HS-5 (cell line): ENCODE results near the gene ZNF205.
"Not testable (repeated sequence)": the region's sequence is repeated elsewhere in the genome, so short reads cannot be mapped to it uniquely, and the experiment has no call there.

Source experiments
- DNase-seq: peaks from one replicate; pipeline ENCODE4 v3.0.0-alpha.2; 2012; ENCODE audit warnings: low read depth

ZNF205 gene

DNA sequence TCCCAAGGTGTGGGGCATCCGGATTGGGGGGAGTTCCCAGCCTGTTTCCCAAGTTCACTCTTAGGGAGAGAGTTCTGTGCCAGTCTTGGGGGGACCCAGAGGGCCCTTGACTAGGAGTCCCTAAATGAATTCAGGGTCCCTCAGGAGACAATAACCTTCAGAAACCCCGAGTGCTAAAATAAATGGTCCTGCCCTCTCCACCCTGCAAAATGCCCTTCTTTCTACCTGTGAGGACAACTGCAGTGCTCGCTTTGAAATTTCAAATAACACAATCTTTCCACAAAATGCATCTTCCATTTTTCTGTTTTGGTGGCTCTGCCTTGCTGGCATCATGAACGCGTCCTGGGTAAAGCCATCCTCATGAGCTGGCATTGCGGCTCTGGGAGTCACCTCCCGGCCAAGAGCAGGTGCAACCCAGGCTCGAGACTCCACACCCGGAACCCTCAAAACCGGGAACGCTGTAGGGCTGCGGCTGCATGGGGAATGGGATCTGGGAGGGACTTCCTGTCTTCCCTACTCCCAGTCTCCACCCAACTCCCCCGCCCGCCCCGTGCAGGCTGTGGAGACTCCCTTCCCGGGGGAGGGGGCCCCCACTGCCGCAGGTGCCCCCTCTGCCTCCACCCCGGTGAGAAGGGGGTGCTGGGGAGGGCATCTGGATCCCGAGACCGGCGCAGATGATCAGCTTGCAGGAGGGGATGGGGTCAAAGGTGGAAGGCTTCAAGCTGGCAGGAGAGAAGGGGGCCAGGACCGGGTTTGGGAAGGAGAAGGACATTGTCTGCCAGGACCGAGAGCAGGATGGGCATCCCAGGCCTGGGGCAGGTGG is at the start of gene ZNF205:
Gene ZNF205, plus strand, starts transcription at position 529 of the 823 bp plus-strand sequence. CDS start 845 bp downstream, outside the sequence.
- no peak for DNase-seq

DNA sequence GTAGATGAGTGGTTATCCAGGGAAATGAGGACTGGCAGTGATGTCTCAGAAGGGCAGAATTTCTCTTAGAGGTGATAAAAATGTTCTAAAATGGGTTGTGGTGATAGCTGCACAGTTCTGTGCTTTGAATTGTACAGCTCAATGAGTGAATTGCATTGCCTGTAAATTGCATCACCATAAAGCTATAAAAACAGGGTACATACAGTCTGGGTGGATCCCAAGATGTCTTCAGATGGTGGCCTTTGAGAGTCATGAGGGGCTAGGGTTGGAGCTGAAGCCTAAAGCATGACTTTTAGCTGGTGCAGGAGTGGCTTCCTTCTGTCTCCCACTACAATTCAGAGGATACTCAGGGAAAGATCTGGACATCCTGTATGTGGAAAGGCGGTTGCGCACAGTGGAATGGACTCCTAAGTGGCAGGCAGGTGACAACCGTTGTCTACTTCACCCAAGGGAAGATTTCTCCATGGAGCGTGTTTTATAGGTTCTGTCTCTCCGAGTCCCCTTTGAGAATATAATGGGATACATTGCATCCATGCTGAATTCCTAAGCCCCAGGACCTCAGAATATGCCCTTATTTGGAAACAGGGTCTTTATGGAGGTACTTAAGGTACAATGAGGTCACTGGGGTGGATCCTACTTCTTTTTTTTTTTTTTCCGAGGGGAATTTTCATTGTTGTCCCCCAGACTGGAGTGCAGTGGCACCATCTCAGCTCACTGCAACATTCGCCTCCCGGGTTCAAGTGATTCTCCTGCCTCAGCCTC is 48.6 kb upstream of the ZNF205 start:
- no peak for DNase-seq

DNA sequence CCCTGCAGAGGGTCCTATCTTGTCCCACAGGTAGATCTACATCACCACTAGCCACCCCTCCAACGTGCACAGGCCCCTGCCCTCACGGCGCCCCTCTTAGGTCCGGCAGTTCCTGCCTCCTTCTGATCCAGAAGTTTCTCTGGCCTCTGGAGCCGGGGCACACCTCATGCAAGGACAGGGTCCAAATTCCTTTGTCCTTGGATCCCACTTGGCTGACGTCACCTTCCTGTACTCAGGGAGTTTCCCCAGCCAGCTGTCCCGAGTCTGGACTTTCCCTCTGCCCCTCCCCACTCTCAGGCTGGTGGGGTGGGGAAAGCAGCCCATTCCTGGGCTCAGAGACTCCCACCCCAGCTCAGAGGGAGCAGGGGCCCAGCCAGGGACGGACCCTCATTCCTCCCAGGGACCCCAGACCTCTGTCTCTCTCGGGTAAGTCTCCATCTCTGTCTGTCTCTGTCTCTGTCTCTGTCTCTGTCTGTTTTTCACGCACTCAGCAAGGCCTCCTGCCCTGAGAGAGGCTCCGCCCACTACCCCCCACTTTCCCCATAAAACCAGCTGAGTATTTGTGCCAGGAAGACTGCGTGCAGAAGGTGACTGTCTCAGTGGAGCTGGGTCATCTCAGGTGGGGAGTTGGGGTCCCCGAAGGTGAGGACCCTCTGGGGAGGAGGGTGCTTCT is 47.2 kb upstream of the ZNF205 start, which contains the start of gene IL32:
Gene IL32, plus strand, starts transcription at position 572 of the 673 bp plus-strand sequence. CDS start 172 bp downstream, outside the sequence.
- peak; percentile 59 for DNase-seq

DNA sequence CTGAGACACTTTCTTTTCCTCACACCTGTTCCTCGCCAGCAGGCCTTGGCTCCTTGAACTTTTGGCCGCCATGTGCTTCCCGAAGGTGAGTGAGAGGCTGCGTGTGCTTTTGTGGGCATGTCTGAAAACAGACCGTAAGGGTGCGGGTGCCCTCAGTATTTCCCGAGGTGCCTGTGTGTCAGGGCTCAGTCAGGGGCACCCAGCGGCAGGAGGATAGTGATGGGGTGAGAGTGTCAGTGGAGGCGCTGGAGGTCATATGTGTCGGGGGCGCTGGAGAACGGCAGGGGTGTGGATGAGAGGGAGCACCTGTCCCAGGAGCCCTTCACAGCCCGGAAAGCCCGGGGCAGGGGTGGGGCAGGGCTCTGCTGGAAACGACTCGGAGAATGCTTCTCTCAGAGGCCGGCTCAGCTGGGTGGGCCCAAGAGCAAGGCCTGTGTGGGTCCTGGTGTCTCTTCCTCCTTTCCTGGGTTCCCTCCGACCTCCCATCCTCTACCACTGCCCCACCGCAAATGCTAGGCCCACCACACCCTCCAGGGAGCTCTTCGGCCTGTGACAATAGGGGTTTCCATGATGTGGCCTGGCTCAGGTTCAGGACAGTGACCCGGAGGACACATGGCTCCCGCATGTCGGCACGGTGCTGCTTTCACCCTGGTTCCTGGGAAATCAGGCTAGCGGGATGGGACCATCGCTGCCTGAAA is 46.5 kb upstream of the ZNF205 start:
- no peak for DNase-seq

DNA sequence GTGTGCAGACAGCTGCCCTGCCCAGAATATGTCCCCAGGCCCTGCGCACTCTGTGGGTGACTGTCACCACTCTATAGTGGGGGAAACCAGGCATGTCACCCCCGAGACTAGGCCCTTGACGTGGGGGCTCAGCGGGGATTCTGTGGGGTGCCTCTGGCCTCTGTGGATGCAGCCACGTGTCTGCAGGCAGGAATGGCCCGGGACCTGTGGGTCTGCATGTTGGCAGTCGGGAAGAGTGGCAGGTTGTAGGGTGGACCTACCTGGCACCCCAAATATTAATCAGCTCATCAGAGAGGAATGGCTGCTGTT is 46.0 kb upstream of the ZNF205 start:
- DNase-seq = no peak

DNA sequence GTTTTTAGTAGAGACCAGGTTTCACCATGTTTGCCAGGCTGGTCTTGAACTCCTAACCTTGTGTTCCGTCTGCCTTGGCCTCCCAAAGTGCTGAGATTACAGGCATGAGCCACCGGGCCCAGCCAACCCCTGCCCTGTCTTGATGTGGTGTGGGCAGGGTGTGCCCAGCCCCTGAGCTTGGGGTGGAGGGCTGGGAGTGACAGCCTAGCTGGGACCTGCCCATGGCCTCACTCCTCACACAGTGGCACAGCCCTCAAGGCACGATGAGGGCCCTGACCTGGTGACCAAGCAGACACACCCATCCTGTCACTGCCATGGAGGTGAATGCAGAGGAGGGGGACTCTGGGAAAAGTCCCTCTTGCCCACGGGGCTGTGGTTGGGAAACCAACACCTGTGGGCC is 43.9 kb upstream of the ZNF205 start:
- DNase-seq = no peak

DNA sequence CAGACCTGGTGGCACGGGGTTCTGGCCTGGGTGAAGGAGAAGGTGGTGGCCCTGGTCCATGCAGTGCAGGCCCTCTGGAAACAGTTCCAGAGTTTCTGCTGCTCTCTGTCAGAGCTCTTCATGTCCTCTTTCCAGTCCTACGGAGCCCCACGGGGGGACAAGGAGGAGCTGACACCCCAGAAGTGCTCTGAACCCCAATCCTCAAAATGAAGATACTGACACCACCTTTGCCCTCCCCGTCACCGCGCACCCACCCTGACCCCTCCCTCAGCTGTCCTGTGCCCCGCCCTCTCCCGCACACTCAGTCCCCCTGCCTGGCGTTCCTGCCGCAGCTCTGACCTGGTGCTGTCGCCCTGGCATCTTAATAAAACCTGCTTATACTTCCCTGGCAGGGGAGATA is 43.2 kb upstream of the ZNF205 start:
- not testable (repeated sequence) for DNase-seq

DNA sequence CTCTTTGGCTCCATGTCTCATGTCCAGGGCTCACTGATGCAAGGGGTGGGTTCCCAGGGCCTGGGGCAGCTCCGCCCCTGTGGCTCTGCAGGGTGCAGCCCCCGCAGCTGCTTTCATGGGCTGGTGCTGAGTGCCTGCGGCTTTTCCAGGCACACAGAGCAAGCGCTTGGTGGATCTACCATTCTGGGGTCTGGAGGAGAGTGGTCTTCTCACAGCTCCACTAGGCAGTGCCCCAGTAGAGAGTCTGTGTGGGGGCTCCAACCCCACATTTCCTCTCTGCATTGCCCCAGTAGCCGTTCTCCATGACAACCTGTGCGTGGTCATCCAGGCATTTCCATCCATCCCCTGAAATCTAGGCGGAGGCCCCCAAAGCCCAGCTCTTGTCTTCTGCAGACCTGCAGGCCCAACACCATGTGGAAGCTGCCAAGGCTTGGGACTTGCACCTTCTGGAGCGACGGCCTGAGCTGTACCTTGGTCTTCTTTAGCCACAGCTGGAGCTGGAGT is 41.7 kb upstream of the ZNF205 start:
- no peak for DNase-seq

DNA sequence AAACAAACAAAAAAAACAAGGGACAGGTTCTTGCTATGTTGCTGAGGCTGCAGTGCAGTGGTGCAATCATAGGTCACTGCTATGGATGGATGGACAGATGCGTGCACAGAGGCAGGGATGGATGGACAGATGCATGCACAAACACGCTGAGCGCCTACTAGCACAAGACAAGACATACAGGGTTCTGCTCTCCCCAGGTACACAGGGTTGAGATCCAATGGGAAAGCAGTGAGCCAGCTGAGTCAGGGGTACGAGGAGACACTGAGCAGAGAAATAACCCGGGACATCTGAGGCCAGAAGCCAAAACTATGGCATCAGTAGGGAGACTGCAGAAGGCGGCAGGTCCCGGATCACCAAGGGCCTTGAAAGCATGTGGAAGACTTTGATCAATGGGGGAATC is 40.7 kb upstream of the ZNF205 start:
- DNase-seq = no peak

DNA sequence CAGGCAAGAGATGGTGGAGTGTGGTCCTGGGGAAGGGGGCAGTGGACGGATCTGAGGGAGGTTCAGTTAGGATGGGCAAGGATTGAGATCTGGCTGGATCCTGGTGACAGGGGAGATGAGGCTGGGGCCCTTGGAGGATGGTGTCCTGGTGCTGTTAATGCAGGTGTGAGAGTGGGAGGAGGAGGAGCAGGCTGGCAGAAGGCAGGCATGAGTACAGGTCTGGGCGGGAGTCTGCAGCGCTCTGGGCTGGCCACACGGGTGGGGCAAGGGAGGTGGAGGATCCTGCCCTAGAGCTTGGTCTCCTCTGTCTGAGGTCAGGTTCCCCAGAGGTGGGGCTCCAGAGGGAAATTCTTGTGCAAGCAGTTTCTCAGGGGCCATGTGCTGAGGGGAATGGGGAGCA is 40.2 kb upstream of the ZNF205 start:
- not testable (repeated sequence) for DNase-seq

DNA sequence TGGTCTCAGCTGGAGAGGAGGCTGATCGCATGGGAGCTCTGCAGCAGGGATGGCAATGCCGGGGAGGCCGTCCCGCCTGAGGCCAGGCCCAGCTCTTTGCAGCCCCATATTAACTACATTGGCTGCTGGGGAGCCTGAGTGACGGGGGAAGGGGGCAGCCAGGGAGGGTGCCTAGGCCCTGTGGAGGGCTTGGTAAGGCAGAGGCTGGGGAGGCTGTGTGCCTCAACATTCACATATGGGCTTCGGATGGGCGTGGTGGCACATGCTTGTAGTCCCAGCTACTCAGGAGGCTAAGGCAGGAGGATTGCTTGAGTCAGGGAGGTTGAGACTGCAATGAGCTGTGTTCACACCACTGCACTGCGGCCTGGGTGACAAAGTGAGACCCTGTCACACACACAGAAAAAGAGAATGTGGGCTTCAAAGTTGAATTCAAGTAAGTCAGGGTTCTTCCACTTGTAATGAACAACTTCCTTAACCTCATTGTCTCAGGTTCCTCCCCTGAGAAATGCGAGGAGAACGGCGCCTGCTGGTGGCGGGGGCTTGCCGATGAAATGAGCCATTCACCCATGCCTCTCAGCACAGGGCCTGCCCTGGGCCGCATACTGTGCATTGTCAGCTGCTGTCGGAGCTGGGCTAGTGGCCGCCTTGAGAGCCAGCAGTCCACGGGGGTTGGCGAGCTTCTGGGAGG is 39.7 kb upstream of the ZNF205 start:
- DNase-seq = not testable (repeated sequence)

DNA sequence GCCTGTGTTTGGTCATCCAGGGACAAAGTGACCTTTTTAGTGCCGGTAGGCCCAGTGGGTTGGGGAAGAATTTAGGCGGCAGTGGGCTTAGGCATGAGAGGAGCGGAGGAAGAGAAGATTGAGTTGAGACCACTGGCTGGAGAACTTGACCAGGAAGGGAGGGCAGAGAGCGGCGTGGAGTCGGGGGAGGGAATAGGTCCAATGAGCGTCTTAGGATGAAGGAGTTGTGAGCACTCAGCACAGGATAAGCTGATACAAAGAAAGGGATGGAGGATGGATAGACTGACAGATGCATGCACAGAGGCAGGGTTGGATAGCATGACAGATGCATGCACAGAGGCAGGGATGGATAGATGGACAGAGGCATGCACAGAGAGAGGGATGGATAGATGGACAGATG is 38.9 kb upstream of the ZNF205 start:
- no peak for DNase-seq

DNA sequence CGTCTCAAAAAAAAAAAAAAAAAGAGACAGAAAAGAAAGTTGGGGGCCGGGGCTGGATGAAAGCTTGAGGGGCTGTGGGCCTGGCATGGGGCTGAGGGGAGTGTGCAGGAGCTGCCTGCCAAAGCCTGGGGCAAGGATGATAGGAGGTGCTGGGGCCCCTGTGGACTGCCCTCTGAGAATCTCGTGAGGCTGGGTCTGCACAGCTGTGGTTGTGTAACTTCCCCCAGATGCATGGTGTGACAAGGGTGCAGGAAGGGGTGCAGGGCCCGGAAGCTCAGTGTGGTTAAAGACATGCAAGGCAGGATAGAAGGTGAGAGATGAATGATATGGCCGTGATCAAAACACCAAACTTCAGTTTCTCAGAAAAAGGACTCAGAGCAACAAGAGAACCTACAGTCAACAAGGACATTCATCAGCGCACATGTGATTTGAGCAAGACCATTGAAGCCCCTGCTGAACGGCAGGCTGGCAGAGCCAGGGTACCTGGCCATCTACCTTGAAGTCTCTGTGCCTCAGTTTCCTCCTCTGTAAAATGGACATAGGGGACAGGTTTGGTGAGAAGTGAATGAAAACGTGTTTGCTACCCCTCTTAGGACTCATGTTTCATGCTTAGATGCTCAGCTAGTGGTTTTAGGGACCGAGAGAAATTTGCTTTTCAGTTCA is 37.4 kb upstream of the ZNF205 start:
- DNase-seq = no peak

DNA sequence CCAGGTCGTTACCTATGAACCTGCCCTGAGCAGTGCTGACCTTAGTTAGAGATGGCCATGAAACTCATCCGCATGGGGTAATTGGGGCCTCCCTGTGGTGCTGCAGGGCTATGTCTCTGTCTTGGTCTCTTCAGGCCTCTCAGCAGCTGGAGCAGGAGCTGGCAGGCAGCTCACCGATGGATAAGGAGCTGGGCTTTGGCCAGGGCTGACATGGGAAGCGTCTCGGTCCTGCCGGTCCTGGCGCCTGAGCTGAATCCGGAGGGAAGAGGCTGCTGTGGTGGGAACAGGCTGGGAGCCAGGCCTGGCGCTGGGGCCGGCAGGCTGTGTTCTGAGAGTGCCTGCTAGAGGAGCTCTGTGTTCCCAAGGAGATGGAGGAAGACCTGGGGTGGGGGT is 36.9 kb upstream of the ZNF205 start:
- DNase-seq = no peak

DNA sequence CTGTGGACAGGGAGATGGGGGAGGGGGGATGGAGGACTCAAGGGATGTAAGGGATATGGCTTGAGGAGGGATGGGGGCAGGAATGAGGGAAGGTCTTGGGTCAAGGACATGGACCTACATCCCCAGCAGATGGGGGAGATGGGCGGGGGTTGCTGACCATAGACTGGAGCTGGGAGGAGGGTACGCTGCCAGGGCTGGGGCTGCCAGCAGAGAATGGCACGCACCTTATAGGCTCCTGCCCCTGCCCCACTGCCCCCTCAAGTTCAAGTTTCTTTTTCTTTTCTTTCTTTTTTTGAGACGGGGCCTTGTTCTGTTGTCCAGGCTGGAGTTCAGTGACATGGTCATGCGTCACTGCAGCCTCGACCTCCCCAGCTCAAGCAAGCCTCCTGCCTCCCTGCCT is 36.4 kb upstream of the ZNF205 start:
- not testable (repeated sequence) for DNase-seq

DNA sequence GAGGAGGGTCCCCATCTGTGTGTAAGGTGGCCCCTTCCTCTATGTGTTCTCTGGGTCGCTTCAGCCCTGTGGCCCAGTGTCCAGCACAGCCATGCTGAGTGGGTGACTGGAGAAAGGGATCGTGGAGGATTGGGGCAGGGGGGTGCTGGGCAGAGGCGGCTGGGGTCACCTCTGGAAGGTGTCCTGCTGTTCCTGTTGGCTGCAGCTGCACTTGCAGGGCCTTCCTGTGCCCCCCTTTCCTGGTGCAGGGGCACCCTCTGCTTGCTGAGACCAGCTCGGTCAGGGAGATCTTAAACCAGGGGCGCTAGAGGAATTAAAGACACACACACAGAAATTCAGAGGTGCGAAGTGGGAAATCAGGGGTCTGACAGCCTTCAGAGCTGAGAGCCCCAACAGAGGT is 35.8 kb upstream of the ZNF205 start:
- DNase-seq = no peak

DNA sequence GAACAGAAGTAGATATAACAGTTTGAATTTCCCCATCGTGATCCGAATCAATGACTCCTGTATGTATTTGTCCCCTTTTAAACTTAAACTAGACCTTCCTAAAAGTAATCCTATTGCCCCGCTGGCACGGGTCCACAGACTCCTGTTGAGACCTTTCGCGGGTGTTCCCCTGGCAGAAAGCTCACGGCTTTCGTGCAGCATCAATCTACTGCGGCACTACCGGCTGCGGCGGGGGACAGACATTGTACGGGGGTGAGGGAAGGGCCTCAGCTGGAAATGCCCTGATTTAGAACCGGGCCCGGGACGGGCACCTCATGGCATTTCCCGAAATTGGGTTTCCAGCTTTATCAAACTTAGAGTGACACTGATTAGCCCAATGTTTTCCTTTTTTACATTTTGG is 32.4 kb upstream of the ZNF205 start:
- DNase-seq = no peak

DNA sequence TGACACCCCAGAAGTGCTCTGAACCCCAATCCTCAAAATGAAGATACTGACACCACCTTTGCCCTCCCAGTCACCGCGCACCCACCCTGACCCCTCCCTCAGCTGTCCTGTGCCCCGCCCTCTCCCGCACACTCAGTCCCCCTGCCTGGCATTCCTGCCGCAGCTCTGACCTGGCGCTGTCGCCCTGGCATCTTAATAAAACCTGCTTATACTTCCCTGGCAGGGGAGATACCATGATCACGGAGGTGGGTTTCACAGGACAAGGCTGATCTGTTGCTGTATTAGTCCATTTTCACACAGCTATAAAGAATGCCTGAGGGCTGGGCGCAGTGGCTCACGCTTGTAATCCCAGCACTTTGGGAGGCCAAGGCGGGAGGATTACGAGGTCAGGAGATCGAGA is 30.4 kb upstream of the ZNF205 start:
- not testable (repeated sequence) for DNase-seq

DNA sequence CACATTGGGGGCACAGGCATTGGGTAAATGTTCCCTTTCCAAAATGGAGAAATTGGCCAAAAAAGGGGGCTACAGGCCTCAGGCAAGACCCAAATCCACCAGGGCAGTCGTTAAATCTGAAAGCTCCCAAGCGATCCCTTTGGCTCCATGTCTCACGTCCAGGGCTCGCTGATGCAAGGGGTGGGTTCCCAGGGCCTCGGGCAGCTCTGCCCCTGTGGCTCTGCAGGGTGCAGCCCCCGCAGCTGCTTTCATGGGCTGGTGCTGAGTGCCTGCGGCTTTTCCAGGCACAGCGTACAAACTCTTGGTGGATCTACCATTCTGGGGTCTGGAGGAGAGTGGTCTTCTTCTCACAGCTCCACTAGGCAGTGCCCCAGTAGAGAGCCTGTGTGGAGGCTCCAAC is 29.0 kb upstream of the ZNF205 start:
- DNase-seq = not testable (repeated sequence)

DNA sequence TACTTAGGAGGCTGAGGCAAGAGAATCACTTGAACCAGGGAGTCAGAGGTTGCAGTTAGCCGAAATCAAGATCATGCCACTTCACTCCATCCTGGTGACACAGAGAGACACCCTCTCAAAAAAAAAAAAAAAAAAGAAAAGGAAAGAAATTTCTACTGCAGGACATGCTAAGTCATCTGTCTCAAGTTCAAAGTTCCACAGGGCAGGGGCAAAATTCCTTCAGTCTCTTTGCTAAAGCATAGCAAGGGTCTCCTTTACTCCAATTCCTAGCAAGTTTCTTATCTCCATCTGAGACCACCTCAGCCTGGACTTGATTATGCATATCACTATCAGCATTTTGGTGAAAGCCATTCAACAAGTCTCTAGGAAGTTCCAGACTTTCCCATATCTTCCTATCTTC is 27.9 kb upstream of the ZNF205 start:
- no peak for DNase-seq
